ENCODE measurements around the gene PRPS1.

DNA sequence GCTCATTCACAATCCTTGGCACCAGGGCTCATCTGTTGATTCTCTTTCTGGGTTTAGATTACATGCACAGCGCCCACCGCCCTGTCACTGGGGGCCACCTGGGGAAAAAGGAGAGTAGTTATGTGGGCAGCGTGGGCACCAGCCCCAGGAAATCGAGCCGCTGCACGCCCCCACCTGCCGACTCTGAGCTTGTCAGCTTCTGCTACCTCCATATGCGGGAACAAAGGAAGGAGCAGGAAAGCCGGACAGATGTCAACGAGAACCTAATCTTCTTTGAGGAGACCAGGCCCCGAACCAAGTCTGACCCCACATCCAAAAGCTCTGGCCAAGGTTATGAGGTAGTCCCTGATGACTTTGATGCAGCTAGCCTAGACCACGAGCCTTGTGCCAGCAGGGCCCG, 31.0 kb upstream of the PRPS1 start:
- TF ChIP-seq ZFP30 (CRISPR knock-in tag; IDR thresholded peaks at IDR 0.05) (no peak), OSR1 (CRISPR knock-in tag; IDR thresholded peaks at IDR 0.05) (no peak)
- TF ChIP-seq, protein P1, sequence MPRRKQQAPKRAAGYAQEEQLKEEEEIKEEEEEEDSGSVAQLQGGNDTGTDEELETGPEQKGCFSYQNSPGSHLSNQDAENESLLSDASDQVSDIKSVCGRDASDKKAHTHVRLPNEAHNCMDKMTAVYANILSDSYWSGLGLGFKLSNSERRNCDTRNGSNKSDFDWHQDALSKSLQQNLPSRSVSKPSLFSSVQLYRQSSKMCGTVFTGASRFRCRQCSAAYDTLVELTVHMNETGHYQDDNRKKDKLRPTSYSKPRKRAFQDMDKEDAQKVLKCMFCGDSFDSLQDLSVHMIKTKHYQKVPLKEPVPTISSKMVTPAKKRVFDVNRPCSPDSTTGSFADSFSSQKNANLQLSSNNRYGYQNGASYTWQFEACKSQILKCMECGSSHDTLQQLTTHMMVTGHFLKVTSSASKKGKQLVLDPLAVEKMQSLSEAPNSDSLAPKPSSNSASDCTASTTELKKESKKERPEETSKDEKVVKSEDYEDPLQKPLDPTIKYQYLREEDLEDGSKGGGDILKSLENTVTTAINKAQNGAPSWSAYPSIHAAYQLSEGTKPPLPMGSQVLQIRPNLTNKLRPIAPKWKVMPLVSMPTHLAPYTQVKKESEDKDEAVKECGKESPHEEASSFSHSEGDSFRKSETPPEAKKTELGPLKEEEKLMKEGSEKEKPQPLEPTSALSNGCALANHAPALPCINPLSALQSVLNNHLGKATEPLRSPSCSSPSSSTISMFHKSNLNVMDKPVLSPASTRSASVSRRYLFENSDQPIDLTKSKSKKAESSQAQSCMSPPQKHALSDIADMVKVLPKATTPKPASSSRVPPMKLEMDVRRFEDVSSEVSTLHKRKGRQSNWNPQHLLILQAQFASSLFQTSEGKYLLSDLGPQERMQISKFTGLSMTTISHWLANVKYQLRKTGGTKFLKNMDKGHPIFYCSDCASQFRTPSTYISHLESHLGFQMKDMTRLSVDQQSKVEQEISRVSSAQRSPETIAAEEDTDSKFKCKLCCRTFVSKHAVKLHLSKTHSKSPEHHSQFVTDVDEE (CRISPR knock-in tag; IDR thresholded peaks at IDR 0.05) = no peak
